Measurements from ENCODE around the gene GMPS. TPM values are rescaled to one million over a fixed set of nuclear protein-coding genes. Genes with fewer than 3 reads are reported as not detected.

Gene GMPS
- total and polyA plus RNA-seq, 2 donors: 21.7 to 35.9 TPM

GRCh38 chr3:155972885-155973584 lies 102.6 kb downstream of the GMPS start:
- 78% methylated on average over 4 of the region's 4 CpGs for WGBS
- no peak overlapping the region for H3K4me3 ChIP-seq (ENCODE audit: low read depth, low read length)
- H3K36me3 ChIP-seq (ENCODE audit: insufficient read depth): no peaks in the 10 kb centered on the region
- no peak overlapping the region for H3K27ac ChIP-seq (ENCODE audit: low read depth)
- DNase-seq (ENCODE audit: extremely low spot score): no peak
- no peaks in the 10 kb centered on the region for H3K4me1 ChIP-seq (ENCODE audit: insufficient read depth)

GRCh38 chr3:155978324-155978723 lies 107.9 kb downstream of the GMPS start:
- Histone ChIP-seq H3K27ac (ENCODE audit: low read depth) (no peak overlapping the region), H3K36me3 (ENCODE audit: insufficient read depth) (no peaks in the 10 kb centered on the region), H3K4me3 (ENCODE audit: low read depth, low read length) (no peak overlapping the region), H3K4me1 (ENCODE audit: insufficient read depth) (no peaks in the 10 kb centered on the region)
- no peak for DNase-seq (ENCODE audit: extremely low spot score)
- 80% methylated on average over 3 of the region's 3 CpGs for WGBS

- H3K27ac ChIP-seq (ENCODE audit: low read depth): no peak overlapping the region
- no peak for DNase-seq (ENCODE audit: extremely low spot score)
- WGBS: 87% methylated on average over 3 of the region's 3 CpGs
Measured at GRCh38 chr3:155979746-155980145, 109.3 kb downstream of the GMPS start.

GRCh38 chr3:155981669-155982068 lies 111.2 kb downstream of the GMPS start:
- Histone ChIP-seq H3K27ac (ENCODE audit: low read depth) (no peak overlapping the region), H3K4me1 (ENCODE audit: insufficient read depth) (no peaks in the 10 kb centered on the region), H3K36me3 (ENCODE audit: insufficient read depth) (no peaks in the 10 kb centered on the region), H3K4me3 (ENCODE audit: low read depth, low read length) (no peak overlapping the region)
- 42% methylated on average over 3 of the region's 3 CpGs for WGBS
- DNase-seq (ENCODE audit: extremely low spot score): no peak

More at GRCh38 chr3:155979746-155980145, 109.3 kb downstream of the GMPS start:
- H3K4me1 ChIP-seq (ENCODE audit: insufficient read depth): no peaks in the 10 kb centered on the region
- no peak overlapping the region for H3K4me3 ChIP-seq (ENCODE audit: low read depth, low read length)
- H3K36me3 ChIP-seq (ENCODE audit: insufficient read depth): no peaks in the 10 kb centered on the region

- H3K27ac ChIP-seq (ENCODE audit: low read depth): no peak overlapping the region
- WGBS: 98% methylated on average over 1 of the region's 1 CpG
- no peaks in the 10 kb centered on the region for H3K4me1 ChIP-seq (ENCODE audit: insufficient read depth)
- no peaks in the 10 kb centered on the region for H3K36me3 ChIP-seq (ENCODE audit: insufficient read depth)
- no peak for DNase-seq (ENCODE audit: extremely low spot score)
- no peak overlapping the region for H3K4me3 ChIP-seq (ENCODE audit: low read depth, low read length)
Measured at GRCh38 chr3:155983834-155984474, 113.5 kb downstream of the GMPS start.

GRCh38 chr3:155984791-155985417 lies 114.5 kb downstream of the GMPS start:
- H3K36me3 ChIP-seq (ENCODE audit: insufficient read depth): no peaks in the 10 kb centered on the region
- H3K4me3 ChIP-seq (ENCODE audit: low read depth, low read length): no peak overlapping the region
- no peak for DNase-seq (ENCODE audit: extremely low spot score)
- no peak overlapping the region for H3K27ac ChIP-seq (ENCODE audit: low read depth)
- WGBS: 96% methylated on average over 6 of the region's 6 CpGs
- H3K4me1 ChIP-seq (ENCODE audit: insufficient read depth): no peaks in the 10 kb centered on the region

GRCh38 chr3:155989536-155989935 lies 119.1 kb downstream of the GMPS start:
- Histone ChIP-seq H3K36me3 (ENCODE audit: insufficient read depth) (no peaks in the 10 kb centered on the region), H3K4me3 (ENCODE audit: low read depth, low read length) (no peak overlapping the region), H3K27ac (ENCODE audit: low read depth) (no peak overlapping the region), H3K4me1 (ENCODE audit: insufficient read depth) (no peaks in the 10 kb centered on the region)
- no peak for DNase-seq (ENCODE audit: extremely low spot score)

- H3K4me1 ChIP-seq (ENCODE audit: insufficient read depth): no peaks in the 10 kb centered on the region
- no peak overlapping the region for H3K27ac ChIP-seq (ENCODE audit: low read depth)
- WGBS: 34% methylated on average over 4 of the region's 4 CpGs
- peak; percentile 58 for DNase-seq (ENCODE audit: extremely low spot score)
- no peaks in the 10 kb centered on the region for H3K36me3 ChIP-seq (ENCODE audit: insufficient read depth)
- no peak overlapping the region for H3K4me3 ChIP-seq (ENCODE audit: low read depth, low read length)
Measured at GRCh38 chr3:155991212-155991611, 120.8 kb downstream of the GMPS start.

- Histone ChIP-seq H3K4me3 (ENCODE audit: low read depth, low read length) (no peak overlapping the region), H3K27ac (ENCODE audit: low read depth) (no peak overlapping the region), H3K36me3 (ENCODE audit: insufficient read depth) (no peaks in the 10 kb centered on the region), H3K4me1 (ENCODE audit: insufficient read depth) (no peaks in the 10 kb centered on the region)
- no peak for DNase-seq (ENCODE audit: extremely low spot score)
- 92% methylated on average over 1 of the region's 1 CpG for WGBS
Measured at GRCh38 chr3:155991847-155992246, 121.4 kb downstream of the GMPS start.

Other genes with a start within 250 kb of the GMPS start
- gene PLCH1, start 125.6 kb upstream of the GMPS start, total RNA-seq: 3.2 TPM
- 0.27 TPM for gene PLCH1, start 125.6 kb upstream of the GMPS start, polyA plus RNA-seq
- gene C3orf33, start 64.4 kb upstream of the GMPS start, total RNA-seq: 5.6 TPM
- 4.4 TPM for gene C3orf33, start 64.4 kb upstream of the GMPS start, polyA plus RNA-seq
- gene SLC33A1, start 16.2 kb upstream of the GMPS start, total RNA-seq: 35.3 TPM
- gene SLC33A1, start 16.2 kb upstream of the GMPS start, polyA plus RNA-seq: 14.2 TPM
- gene KCNAB1, start 249.9 kb downstream of the GMPS start, total RNA-seq: 4.9 TPM
- gene KCNAB1, start 249.9 kb downstream of the GMPS start, polyA plus RNA-seq: 3.7 TPM

Measured in urinary bladder (tissue), 4 donors.